HL-60 (cell line): ENCODE measurements around the gene MRPS18A.

Source experiments
- DNase-seq, 2 experiments: peaks; one replicate each; pipeline ENCODE4 v3.0.0-alpha.2; 2010 to 2020; ENCODE audit warnings: low read depth in 1 of 2, low spot score in 1 of 2
- H3K27ac ChIP-seq: fragments of 250-450 bp; sonication (Bioruptor Pico); replicated peaks from 2 replicates; pipeline ENCODE4 v1.5.1; 2020; ENCODE audit warnings: mild to moderate bottlenecking, moderate library complexity
- H3K27me3 ChIP-seq: fragments of 250-450 bp; sonication (Bioruptor Pico); 2 replicates; pipeline ENCODE4 v1.5.1; 2021; ENCODE audit warnings: mild to moderate bottlenecking, moderate library complexity; ENCODE audit not compliant: insufficient read depth, poor library complexity, severe bottlenecking
- H3K4me3 ChIP-seq: replicated peaks from 2 replicates; pipeline ENCODE4 v1.5.1; 2011; ENCODE audit warnings: mild to moderate bottlenecking, control low read depth, low read length; ENCODE audit not compliant: insufficient read depth
- CTCF ChIP-seq: IDR thresholded peaks from one replicate; pipeline ENCODE4 v1.5.1; 2011; ENCODE audit warnings: low read length, control low read depth, inconsistent platforms; ENCODE audit not compliant: insufficient read depth
- GABPA ChIP-seq: IDR thresholded peaks from 2 replicates; pipeline ENCODE4 v1.6.1; 2012; ENCODE audit warnings: low read depth
- POLR2AphosphoS5 ChIP-seq: IDR thresholded peaks from 2 replicates; pipeline ENCODE4 v1.6.1; 2012; ENCODE audit warnings: low read depth
- REST ChIP-seq: IDR thresholded peaks from 2 replicates; pipeline ENCODE4 v1.6.1; 2012; ENCODE audit warnings: low read depth; ENCODE audit not compliant: insufficient replicate concordance
- SPI1 ChIP-seq: IDR thresholded peaks from 2 replicates; pipeline ENCODE4 v1.6.1; 2012; ENCODE audit warnings: low read depth, mild to moderate bottlenecking, borderline replicate concordance

MRPS18A gene

DNA sequence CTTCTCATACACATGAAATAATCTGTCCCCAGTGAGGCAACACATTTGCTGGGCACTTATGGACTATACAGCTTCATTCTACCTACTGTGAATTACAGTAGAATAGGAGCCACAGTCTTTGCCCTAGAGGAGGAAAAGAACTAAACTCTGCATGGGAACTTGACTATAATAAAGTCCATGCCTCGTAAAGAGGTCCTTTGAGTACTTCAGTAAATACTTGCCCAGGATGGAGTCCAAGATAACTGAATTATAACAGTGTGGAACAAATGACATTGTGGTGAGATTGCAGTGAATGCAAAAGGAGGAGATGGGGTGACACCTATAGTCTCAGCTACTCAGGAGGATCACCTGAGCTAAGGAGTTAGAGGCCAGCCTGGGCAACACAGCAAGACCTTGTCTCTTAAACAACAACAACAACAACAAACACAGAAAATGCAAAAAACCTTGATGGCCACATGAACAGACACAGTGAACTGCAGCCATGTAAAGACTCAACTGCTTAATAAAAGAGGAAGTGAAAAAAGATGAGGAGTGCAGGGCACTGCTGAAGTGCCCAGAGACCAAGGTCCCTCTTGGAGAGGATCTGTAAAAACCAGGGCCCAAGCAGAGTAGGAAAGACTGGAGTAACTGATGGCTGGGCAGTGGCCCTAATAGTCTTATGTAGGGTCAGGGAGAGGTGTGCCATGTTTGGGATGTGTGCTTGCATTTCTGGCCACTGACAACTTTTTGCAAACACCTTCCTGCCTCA is 3.7 kb downstream of the MRPS18A start:
- Histone ChIP-seq H3K27me3 (no peaks in the 10 kb centered on the region), H3K4me3 (no peak overlapping the region), H3K27ac (no peak overlapping the region)
- TF ChIP-seq REST, result no peak
- peak; percentile 98 for TF ChIP-seq SPI1
- no peak for DNase-seq

- H3K27ac ChIP-seq, result no peak overlapping the region
Measured at GRCh38 chr6:43682724-43683429, 4.7 kb downstream of the MRPS18A start.

GRCh38 chr6:43681303-43681702 is 6.3 kb downstream of the MRPS18A start:
- H3K27me3 ChIP-seq, result no peaks in the 10 kb centered on the region
- DNase-seq, result no peak
- no peak overlapping the region for H3K4me3 ChIP-seq
- TF ChIP-seq REST, result no peak
- no peak for TF ChIP-seq CTCF
- no peak for TF ChIP-seq POLR2AphosphoS5
- TF ChIP-seq SPI1, result no peak
- no peak for TF ChIP-seq GABPA
- no peak overlapping the region for H3K27ac ChIP-seq

More at GRCh38 chr6:43682724-43683429, 4.7 kb downstream of the MRPS18A start:
- no peak for DNase-seq
- no peak overlapping the region for H3K4me3 ChIP-seq
- no peaks in the 10 kb centered on the region for H3K27me3 ChIP-seq
- TF ChIP-seq GABPA (no peak), SPI1 (no peak), CTCF (no peak), REST (no peak), POLR2AphosphoS5 (no peak)
